ENCODE measurements around the gene MXRA7.
A peak's percentile ranks its signal among the peaks of the same experiment; 100 is the strongest.
"Not testable (repeated sequence)": the region's sequence is repeated elsewhere in the genome, so short reads cannot be mapped to it uniquely, and the experiment has no call there.

The MXRA7 gene

DNA sequence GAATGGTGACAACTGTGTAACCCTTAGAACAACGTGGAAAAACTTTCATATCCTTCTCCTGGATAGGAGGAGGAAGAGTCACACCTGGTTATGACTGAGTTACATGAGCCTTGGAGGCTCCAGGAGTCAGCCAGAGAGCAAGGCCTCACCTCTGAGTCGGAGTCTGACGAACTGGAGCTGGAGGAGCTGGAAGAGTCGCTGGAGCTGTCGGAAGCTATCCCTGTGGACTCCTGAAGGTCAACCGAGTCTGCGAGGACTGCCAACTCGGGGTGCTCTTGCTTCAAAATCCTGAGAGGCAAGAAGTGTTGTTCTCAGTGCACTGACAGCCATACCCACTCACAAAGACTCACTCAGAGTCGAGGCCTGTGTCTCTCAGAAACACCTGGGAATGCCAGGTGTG is 9.4 kb upstream of the MXRA7 start:
- no peak for DNase-seq (ENCODE audit: low read depth)
- H3K4me3 ChIP-seq (ENCODE audit: low read depth, low read length): no peak overlapping the region

DNA sequence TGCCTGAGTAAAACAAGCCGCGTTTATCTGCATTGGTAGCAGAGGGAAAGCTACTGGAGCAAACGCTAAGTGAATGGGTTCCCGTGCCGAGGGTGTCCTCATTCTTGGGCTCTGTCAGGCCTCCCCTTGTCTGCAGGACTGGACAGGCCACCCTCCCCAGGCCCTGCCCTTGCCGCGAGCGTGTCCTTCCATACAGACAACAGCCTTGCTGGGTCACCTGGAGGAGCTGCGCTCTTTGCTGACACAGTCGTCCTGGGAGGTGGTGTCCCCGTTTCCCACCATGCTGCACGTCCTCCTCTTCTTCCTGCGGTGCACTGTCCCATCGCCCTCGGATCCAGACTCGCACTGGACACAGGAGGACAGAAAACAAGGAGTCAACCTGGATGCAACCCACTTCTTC is 7.8 kb upstream of the MXRA7 start:
- H3K4me3 ChIP-seq (ENCODE audit: low read depth, low read length): no peak overlapping the region
- no peak for DNase-seq (ENCODE audit: low read depth)

DNA sequence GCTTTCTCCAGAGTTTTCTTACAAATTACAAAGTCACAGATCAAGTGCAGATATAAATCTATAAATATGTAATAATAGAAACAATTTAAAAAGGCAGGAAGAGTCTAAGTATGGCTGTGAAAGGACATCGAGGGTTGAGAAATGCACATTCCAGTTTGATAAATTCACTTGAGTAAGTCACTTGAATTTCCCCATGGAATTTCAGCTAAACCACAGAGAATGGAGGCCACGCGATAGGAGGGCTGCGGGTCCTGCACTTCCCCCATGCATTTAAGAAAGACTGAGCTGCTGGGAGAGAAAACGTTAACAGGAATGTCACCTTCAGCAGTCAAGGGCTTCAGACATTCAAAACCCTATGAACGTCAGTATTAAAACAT is 6.1 kb upstream of the MXRA7 start:
- peak; percentile 90 for DNase-seq (ENCODE audit: low read depth)
- no peak overlapping the region for H3K4me3 ChIP-seq (ENCODE audit: low read depth, low read length)

DNA sequence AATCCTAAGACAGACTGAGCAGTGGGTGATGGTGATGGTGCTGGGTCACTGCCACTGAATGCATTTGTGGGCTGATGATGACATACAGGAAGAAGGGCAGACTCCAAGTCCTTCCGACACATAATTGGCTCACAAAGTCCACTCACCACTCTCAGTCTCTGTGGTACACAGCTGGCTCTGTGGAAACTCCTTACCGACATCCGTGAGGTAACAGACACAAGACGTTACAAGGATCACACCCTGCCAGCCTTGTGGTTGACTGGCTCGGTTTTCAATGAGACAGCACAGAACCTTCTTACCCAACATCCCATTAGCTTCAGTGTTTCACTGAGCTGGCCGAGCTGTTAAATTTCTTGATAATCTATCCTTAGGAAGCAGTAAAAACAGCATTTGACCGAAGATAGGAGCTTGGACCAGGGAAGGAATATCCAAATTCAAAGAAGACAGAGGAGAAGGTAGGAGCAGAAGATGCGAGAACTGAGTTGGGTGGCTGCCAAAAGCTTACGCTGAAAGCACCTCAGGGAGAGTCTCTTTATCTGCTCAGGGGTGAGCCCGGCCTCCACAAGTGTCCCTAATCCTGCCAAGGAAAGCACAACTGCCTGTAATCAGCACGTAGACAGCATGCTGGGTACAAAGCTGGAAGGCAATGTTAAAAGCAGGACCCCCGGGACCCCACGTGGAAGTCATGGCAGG is 5.5 kb upstream of the MXRA7 start:
- peak overlapping the region; percentile 15 for H3K4me3 ChIP-seq (ENCODE audit: low read depth, low read length)
- peak; percentile 99 for DNase-seq (ENCODE audit: low read depth)

DNA sequence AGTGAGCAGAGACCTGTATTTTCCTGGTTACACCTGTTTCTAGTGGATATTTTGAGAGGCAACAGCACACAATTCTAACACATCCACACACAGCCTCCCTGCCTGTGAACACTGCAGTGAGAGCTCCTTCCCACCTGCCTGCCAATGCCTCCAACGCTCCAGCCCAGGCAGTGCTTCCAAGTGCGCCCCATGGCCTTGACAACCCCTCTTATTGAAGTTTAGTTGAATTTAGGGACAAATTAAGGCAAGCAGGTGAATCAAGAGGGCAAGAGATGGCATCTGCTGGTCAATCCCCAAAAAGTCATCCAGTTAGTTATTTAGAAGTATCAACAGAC is 4.7 kb upstream of the MXRA7 start:
- H3K4me3 ChIP-seq (ENCODE audit: low read depth, low read length): no peak overlapping the region
- DNase-seq (ENCODE audit: low read depth): no peak

DNA sequence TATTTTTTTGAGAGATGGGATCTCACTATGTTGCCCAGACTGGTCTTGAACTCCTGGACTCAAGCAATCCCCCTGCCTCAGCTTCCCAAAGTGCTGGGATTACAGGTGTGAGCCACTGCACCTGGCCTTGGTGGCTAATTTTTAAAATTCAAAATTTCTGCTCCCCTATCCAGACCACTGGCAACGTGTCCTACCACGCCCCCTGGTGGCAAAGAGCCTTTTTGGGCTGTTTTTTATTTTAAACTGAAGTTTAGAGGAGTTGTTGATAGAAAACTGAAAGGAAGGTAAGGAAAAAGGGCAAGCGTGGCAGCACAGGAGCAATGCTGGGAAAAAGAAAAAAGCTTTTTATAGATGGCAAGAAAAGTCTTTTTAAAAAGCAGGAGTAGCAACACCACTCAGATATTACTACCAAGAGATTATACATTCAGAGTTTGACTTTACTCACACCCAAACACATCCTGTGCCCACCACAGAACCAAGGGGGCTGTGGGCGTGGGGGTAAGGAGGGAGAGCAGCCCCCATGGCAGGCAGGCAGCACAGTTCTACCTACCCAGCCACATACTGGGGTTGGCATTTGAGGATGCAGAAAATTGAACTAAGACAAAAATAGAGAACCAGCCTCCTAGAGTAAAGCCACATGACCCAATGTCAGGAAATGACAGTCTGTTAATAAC is 4.2 kb upstream of the MXRA7 start:
- no peak for DNase-seq (ENCODE audit: low read depth)

DNA sequence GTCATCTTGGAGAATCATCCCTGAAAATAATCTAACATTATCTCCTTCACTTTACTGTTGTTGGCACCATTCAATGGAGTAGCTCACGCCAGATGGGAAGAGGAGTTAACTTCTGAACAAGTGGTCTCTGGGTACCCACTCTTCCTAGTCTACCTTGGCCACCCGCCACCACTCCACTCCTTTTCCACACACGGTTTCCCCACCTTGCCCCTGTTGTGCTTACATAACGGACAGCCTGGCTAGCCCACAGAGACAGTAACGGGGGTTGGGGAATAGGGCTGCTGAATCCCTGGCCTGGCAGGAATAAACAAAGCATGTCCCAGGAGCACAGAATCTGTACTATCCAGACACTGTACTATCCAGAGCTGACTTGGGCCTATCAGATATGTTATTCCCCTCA is 3.6 kb upstream of the MXRA7 start:
- no peak overlapping the region for H3K4me3 ChIP-seq (ENCODE audit: low read depth, low read length)
- no peak for DNase-seq (ENCODE audit: low read depth)

More for the DNA sequence above, 4.2 kb upstream of the MXRA7 start:
- H3K4me3 ChIP-seq (ENCODE audit: low read depth, low read length): no peak overlapping the region

DNA sequence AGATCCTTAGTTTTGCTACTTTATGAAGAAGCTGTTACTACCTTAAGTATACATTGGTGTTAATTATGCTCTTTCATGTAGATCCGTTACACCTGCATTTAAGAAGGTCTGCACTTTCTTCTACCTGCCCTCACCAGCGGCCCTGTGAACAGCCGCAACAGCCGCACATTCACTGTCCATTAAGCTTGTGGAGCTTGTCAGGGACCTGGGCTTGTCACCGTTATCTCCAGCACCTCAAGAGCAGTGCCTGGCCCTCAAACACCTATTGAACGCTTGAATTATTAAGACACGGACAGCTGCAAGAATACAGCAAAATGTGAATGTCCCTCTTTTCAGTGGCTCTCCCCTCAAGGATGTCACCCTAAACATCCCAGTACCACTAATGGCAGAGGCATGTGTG is 3.0 kb upstream of the MXRA7 start:
- DNase-seq (ENCODE audit: low read depth): no peak
- no peak overlapping the region for H3K4me3 ChIP-seq (ENCODE audit: low read depth, low read length)

DNA sequence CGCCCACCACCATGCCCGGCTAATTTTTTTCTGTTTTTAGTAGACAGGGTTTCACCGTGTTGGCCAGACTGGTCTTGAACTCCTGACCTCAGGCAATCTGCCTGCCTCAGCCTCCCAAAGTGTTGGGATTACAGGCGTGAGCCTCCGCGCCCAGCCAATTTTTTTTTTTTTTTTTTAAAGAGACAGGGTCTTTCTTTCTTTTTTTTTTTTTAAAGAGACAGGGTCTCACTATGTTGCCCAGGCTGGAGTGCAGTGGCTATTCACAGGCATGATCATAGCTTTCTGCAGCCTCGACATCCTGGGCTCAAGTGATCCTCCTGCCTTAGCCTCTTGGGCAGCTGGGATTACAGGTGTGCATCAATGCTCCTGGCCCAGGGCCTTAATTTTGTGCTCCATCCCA is 1.6 kb upstream of the MXRA7 start:
- H3K4me3 ChIP-seq (ENCODE audit: low read depth, low read length); DNase-seq (ENCODE audit: low read depth): not testable (repeated sequence)

DNA sequence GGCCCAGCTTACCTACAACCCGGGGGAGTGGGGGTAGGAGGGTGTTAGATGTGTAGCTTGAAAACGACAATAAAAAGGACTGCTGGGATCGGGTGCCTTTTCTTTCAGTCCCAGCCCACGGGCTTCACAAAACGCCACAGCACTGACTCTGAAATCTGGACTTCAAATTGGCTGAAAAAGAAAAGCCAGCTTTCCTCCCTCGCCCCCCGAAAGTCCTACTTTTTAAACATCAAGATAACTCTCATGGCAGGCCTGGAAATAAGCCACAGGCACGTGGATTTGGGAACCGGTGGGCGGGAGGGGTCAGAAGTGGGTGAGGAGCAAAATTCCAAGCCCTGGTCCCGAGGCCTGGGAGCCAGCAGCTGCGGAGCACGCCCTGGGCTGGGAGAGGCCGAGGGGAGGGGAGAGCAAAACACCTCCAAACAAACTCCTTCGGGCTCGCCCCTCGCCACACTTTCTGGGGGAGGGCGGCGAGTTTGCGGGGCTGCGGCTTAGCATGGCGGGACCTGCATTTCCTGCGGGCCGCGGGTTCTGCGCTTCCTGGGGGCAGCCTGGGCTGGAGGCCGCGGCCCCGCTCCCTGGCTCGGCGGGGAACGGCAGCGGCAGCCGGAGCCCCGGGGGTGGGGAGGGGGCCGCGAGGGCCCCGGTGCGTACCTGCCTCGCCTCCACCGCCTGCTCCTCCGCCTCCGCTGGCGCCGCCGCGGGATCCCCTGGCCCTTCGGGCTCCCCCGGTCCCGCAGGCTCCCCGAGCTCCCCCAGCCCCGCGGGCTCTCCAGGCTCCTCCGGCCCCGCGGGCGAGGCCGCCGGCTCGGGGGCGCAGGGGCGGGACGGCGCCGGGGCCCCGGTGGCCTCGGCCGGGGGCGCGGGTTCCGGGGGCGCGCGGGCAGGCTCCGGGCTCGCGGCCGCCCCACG is 558 bp downstream of the MXRA7 start:
- DNase-seq (ENCODE audit: low read depth): not testable (repeated sequence)
- peak overlapping the region; percentile 76 for H3K4me3 ChIP-seq (ENCODE audit: low read depth, low read length)

DNA sequence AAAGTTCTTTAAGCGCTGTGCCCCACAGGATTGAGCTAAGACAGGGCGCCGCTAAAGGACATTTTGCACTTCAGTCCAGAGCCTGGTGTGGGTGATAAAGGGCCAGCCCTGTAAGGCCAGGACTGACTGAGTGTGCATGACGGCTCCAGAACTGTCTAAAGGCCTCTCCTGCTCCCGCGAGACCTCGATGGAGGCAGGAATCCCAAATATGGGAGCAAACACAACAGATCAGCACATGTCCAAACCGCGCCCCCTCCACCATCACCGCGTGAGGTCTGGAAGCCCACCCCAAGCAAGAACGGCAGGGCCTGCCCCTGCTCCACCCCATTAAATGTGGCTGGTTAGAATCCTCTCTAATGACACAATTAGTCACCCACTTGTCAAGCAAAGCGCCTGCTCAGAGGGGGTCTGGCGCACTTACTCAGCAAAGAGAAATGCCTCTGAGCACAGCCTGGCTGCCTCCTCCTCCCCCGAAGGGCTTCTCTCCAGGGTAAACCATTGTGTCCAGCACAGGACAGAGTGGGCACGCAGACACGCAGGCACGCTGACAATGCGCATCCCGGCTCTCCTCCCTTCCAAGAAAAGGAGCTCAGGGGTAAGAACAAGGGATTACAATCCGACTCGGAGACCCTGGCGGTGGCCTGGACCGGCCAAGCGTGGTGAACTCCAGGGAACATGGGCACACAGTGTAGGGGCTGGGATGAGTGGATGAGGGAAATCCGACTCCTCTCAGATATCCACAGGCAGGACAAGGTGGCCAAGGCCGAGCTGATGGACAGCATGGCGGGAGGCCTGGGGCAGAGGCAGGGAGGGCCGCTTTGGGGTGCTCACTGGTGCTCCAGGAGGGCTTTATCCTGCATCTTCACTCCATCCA is 1.5 kb downstream of the MXRA7 start:
- peak; percentile 98 for DNase-seq (ENCODE audit: low read depth)
- H3K4me3 ChIP-seq (ENCODE audit: low read depth, low read length): peak overlapping the region; percentile 76

DNA sequence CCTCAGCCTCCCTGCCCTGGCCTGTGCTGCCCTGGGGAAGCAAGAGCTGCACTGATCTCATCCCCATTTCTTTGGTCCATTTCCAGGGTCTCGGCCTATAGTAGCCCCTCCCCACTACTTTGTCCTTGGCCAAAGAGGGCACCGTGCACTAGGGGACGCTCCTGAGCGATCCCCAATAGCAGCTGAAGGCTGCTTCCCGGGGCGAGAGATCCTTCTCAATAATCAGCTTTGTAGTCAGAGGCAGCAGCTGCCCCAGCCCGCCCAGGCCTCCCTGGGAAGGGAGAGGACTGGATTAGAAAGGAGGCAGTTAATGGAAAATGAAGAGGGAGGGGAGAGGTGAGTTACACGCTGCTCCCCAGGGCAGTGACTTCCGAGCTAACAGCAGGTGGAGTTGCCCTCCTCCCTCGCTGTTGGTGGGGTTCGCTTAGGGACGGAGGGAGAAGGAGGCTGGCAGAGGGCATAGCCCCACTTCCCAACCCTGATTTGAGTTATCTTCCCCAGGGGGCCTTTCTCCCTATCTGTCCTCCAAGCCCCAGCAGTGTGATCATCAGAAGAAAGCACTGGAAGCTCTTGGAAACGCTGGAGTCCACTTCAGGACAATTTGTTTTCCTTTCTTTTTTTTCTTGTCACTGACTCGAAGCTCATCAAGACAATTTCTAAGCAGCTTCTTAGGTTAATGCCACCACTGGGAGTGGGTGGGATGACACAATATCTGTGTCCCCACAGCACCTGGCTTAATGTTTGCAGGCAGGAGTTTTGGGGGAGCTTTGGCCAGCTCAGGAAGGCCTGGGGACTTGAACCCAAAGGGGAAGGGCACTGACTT is 2.6 kb downstream of the MXRA7 start:
- H3K4me3 ChIP-seq (ENCODE audit: low read depth, low read length): peak overlapping the region; percentile 76
- DNase-seq (ENCODE audit: low read depth): no peak

DNA sequence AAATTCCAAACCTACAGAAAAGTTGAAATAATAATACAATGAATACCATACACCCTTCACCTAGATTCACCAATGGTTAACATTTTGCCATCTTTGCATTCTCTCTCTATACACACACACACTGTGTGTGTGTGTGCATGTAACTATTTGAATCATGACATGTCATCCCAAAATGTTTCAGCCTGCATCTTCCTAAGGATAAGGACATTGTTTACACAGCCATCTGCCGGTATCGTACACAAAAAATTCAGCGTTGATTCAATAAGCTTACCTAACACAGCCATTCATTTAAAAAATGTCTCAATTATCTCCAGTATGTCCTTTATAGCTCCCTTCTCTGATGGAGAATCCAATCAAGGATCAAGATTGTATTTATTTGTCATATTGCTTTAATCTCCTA is 3.9 kb downstream of the MXRA7 start:
- no peak for DNase-seq (ENCODE audit: low read depth)
- no peak overlapping the region for H3K4me3 ChIP-seq (ENCODE audit: low read depth, low read length)

DNA sequence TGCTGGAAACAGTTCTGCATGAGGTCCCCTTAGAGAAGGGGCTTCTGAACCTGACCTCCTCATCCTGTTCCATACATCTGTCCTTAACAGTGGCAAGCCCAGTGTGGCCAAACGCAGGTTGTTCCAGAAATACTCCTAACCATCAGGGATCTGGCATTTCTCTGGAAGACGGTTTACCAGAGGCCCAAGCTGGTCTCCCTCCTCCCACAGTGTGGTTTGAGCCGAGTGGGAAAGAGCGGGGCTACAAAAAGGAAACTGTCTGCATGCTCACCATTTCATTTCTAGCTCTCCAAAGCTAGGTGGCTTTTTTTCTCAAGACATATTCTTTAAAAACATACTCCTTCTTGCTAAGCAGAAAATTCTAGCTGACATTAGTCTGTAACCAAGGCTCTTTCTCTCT is 6.0 kb downstream of the MXRA7 start:
- H3K4me3 ChIP-seq (ENCODE audit: low read depth, low read length): no peak overlapping the region
- no peak for DNase-seq (ENCODE audit: low read depth)

DNA sequence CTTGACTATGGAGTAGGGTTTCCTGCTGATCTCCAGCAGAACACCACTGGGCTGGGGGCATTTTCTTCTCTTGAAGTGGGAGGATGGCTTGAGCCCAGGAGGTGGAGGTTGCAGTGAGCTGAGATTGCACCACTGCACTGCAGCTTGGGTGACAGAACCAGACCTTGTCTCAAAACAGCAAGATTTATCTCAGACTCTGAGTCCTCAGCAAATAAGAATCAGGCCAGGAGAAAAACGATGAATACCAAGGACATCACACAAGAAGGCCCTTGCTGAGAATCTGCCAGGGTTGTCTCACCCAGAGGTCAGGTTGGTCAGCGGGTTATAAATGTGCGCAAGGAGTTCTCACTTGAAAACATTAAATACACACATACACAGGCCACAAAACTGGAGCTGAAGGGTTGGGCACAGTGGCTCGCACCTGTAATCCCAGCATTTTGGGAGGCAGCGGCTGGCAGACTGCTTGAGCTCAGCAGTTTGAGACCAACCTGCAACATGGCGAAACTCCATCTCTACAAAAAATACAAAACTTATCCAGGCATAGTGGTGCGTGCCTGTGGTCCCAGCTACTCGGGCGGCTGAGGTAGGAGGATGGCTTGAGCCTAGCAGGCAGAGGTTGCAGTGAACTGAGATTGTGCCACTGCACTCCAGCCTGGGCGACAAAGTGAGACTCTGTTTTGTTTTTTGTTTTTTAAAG is 7.7 kb downstream of the MXRA7 start:
- H3K4me3 ChIP-seq (ENCODE audit: low read depth, low read length): no peak overlapping the region
- DNase-seq (ENCODE audit: low read depth): no peak

DNA sequence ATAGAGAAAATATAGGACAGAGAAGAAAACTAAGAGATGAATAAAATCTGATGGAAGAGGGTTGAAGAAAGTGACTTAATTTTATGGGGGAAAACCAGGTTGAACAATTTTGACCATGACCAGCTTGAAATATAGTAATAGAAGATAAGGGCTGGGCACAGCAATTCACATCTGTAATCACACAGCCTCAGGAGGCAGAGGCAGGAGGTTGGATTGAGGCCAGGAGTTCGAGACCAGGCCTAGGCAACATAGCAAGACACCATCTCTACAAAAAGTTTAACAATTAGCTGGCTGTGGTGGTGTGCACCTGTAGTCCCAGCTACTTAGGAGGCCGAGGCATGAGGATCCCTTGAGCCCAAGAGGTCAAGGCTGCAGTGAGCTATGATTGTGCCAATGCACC is 8.7 kb downstream of the MXRA7 start:
- no peak for DNase-seq (ENCODE audit: low read depth)
- H3K4me3 ChIP-seq (ENCODE audit: low read depth, low read length): no peak overlapping the region

DNA sequence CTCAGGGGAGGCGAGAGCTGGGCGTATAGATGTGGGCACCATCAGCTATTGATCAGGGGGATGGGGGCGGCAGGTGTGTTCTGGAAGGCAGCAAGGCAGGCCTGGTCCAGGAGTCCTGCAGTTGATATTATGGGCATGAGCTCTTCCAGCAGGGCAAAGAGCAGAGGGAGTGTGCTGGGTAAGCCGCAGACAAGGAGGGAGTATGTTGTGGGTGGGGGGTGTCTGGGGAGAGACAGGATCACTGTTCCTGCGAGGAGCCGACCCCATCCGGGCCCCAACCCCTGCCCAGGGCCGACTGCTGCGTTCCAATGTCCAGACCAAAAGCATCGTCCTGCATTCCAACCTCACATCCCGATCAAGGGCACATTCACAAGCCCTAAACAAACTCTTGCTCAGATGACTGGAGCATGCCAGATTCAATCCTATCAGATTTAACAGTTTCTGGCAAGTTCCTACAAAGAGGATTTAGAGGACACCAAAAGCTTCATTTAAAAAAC is 9.2 kb downstream of the MXRA7 start:
- H3K4me3 ChIP-seq (ENCODE audit: low read depth, low read length): no peak overlapping the region
- no peak for DNase-seq (ENCODE audit: low read depth)
